Measurements from ENCODE around the gene TPRG1. TPM values are rescaled to one million over a fixed set of nuclear protein-coding genes. Genes with fewer than 3 reads are reported as not detected.
"Not testable (repeated sequence)": the region's sequence is repeated elsewhere in the genome, so short reads cannot be mapped to it uniquely, and the experiment has no call there.

The TPRG1 gene
- total RNA-seq, 1 experiment from 2014 or later, result 0.86 TPM

GRCh38 chr3:189309400-189309975 is 137.7 kb downstream of the TPRG1 start:
- no peak for DNase-seq (ENCODE audit: low read depth)

GRCh38 chr3:189311521-189311920 is 139.8 kb downstream of the TPRG1 start:
- DNase-seq (ENCODE audit: low read depth), result no peak

GRCh38 chr3:189312866-189313265 is 141.1 kb downstream of the TPRG1 start:
- DNase-seq (ENCODE audit: low read depth), result no peak

GRCh38 chr3:189316296-189317019 is 144.7 kb downstream of the TPRG1 start:
- no peak for DNase-seq (ENCODE audit: low read depth)

- DNase-seq (ENCODE audit: low read depth), result no peak
Observed at GRCh38 chr3:189317911-189318310, 146.1 kb downstream of the TPRG1 start.

GRCh38 chr3:189320511-189320910 is 148.7 kb downstream of the TPRG1 start:
- no peak for DNase-seq (ENCODE audit: low read depth)

GRCh38 chr3:189322339-189322738 is 150.6 kb downstream of the TPRG1 start:
- no peak for DNase-seq (ENCODE audit: low read depth)

GRCh38 chr3:189324538-189325138 is 152.9 kb downstream of the TPRG1 start:
- peak; percentile 89 for DNase-seq (ENCODE audit: low read depth)

GRCh38 chr3:189325454-189325853 is 153.7 kb downstream of the TPRG1 start:
- DNase-seq (ENCODE audit: low read depth), result peak; percentile 21

- not testable (repeated sequence) for DNase-seq (ENCODE audit: low read depth)
Observed at GRCh38 chr3:189329630-189330029, 157.9 kb downstream of the TPRG1 start.

- DNase-seq (ENCODE audit: low read depth), result no peak
Observed at GRCh38 chr3:189330066-189330465, 158.3 kb downstream of the TPRG1 start.

GRCh38 chr3:189331002-189331418 is 159.2 kb downstream of the TPRG1 start:
- DNase-seq (ENCODE audit: low read depth), result no peak

- peak; percentile 75 for DNase-seq (ENCODE audit: low read depth)
Observed at GRCh38 chr3:189334064-189334920, 162.5 kb downstream of the TPRG1 start.

GRCh38 chr3:189337673-189338091 is 165.9 kb downstream of the TPRG1 start:
- DNase-seq (ENCODE audit: low read depth), result peak; percentile 66

- peak; percentile 95 for DNase-seq (ENCODE audit: low read depth)
Observed at GRCh38 chr3:189338366-189338765, 166.6 kb downstream of the TPRG1 start.

- DNase-seq (ENCODE audit: low read depth), result no peak
Observed at GRCh38 chr3:189339996-189340395, 168.2 kb downstream of the TPRG1 start.

- no peak for DNase-seq (ENCODE audit: low read depth)
Observed at GRCh38 chr3:189340680-189341460, 169.1 kb downstream of the TPRG1 start.

GRCh38 chr3:189342811-189343210 is 171.0 kb downstream of the TPRG1 start:
- DNase-seq (ENCODE audit: low read depth), result no peak

GRCh38 chr3:189344996-189345395 is 173.2 kb downstream of the TPRG1 start:
- no peak for DNase-seq (ENCODE audit: low read depth)

GRCh38 chr3:189349772-189350171 is 178.0 kb downstream of the TPRG1 start:
- DNase-seq (ENCODE audit: low read depth), result no peak

- DNase-seq (ENCODE audit: low read depth), result no peak
Observed at GRCh38 chr3:189353318-189353965, 181.7 kb downstream of the TPRG1 start.

Data from LHCN-M2 (cell line).